ENCODE measurements around the gene RPS8.
"Not testable (repeated sequence)": the region's sequence is repeated elsewhere in the genome, so short reads cannot be mapped to it uniquely, and the experiment has no call there.

Gene RPS8

DNA sequence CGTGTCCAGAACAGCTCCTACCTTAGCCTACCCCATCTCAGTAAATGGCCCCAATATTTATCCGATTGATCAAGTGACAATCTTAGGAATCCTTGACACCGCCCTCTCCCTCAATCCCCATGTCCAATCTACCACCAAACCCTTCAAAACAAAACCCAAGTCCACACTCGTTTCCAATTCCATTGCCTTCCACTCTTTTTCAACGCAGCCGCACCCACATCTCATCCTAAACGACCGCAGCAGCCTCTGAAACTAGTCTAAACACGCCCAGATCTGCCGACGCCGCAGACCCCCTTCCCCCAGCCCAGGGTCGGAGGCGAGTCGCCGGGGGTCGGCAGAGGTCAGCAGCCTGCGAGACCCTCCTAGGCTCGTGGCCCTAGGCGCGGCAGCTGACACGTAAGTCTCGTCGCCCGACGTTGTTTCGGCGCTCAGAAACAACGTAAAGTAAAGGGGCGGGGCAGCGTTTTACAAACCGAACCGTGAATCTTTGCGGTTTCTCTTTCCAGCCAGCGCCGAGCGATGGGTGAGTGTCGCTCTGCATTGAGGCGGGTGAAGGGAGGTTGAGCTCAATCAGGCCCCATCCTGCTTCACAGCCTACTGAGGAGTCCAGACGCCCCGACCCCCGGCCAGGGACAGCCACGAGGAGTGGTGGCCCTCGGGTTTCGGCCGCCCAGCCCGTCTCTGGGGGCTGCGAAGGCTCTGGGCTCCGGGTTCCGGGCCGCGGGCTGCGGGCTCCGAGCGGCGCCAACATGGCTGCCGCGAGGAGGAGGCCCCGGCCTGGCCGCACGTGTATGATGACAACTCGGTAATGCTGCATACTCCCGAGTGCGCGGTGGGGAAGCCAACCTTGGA is at the start of gene RPS8:
RPS8 (plus strand) TSS at position 463 of the 852 bp plus-strand sequence; CDS start at position 520, 57 bp downstream.
- no peak for TF ChIP-seq ZNF274 (IDR thresholded peaks at IDR 0.05; ENCODE audit: low read depth, low read length)
- peak within 1 kb of the TSS; percentile 90 for H3K4me3 ChIP-seq (ENCODE audit: low read length)

DNA sequence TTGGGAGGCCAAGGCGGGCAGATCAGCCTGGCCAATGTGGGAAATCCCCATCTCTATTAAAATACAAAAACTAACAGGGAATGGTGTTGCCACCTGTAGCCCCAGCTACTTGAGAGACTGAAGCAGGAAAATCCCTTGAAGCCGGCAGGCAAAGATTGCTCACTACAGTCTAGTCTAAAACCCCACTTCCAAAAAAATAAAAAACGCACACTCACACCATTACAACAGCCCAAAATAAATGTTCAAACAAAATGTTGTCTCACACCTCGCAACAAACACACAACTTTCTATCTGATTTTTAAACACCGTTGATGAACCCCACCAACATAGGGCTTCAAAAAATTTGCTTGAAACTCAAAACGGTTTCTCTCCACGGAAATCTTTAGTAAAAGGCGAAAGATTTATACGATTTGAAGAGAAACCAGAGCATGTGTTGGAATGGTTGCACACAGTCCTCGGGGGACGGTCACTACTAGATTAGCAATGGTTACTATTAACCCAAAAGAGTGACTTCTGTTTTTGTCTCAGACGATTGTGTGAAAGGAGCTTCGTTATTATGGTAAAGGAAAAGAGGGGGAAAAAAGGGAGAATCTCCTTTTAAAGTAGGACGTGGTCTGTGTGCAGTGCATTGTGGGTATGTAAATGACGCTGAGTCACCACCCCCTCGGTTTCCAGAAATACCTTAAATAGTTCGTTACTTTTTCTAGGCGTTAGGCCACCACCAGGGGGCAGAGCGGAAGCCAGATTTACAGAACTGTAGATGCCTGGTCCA is 44.4 kb upstream of the RPS8 start, which contains the start of gene RNU5D-1:
RNU5D-1 (minus strand) TSS at position 430 of the 772 bp plus-strand sequence.
- H3K4me3 ChIP-seq (ENCODE audit: low read length), result no peak within 1 kb of the TSS

DNA sequence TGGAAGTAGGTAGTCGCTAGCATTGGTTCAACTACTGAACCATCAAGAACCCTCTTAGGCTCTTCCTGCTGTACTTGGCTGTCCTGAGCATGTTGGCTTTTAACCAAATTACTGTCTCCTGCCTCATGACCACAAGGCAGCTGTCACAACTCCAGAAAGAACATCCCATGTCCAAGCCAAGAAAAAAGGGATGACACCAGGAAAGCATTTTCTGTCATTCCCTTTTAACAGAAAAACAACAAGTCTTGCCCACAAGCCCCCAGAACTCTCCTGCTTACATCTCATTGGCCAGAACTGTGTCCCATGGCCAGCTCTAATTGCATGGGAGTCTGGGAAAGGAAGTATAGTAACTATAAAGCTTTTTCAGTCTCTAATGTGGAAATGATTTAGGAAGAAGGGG is 42.0 kb upstream of the RPS8 start:
- TF ChIP-seq ZNF274 (IDR thresholded peaks at IDR 0.05; ENCODE audit: low read depth, low read length), result no peak
- H3K4me3 ChIP-seq (ENCODE audit: low read length), result no peak overlapping the region

More for the DNA sequence above, 44.4 kb upstream of the RPS8 start, which contains the start of gene RNU5D-1:
- no peak for TF ChIP-seq ZNF274 (IDR thresholded peaks at IDR 0.05; ENCODE audit: low read depth, low read length)

DNA sequence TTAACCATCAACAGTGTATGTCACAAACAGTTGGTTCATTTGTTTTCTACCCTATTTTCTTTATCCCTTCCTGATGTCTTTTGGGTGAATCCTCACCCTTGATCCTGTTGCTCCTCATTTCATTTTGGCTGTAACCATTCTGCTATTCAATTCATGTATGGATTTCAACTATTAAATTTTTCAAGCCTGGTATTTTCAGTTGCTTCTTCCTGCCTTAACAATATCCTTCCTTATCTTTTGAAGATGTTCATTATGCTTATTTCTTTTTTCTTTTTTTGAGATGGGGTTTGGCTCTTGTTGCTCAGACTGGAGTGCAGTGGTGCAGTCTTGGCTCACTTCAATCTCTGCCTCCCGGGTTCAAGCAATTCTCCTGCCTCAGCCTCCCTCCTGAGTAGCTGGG is 41.6 kb upstream of the RPS8 start:
- no peak for TF ChIP-seq ZNF274 (IDR thresholded peaks at IDR 0.05; ENCODE audit: low read depth, low read length)
- no peak overlapping the region for H3K4me3 ChIP-seq (ENCODE audit: low read length)

DNA sequence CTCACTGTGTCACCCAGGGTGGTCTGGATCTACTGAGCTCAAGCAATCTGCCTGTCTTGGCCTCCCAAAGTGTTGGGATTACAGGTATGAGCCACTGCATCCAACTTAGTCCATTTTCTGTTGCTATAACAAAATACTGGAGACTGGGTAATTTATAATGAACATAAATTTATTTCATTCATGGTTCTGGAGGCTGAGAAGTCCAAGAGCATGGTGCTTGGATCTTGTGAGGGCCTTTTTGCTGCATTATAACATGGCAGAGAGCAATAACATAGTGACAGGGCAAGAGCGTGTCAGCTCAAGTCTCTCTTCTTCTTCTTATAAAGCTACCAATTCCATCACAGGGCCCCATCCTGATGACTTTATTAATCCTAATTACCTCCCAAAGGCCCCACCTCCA is 39.3 kb upstream of the RPS8 start:
- TF ChIP-seq ZNF274 (IDR thresholded peaks at IDR 0.05; ENCODE audit: low read depth, low read length), result no peak

DNA sequence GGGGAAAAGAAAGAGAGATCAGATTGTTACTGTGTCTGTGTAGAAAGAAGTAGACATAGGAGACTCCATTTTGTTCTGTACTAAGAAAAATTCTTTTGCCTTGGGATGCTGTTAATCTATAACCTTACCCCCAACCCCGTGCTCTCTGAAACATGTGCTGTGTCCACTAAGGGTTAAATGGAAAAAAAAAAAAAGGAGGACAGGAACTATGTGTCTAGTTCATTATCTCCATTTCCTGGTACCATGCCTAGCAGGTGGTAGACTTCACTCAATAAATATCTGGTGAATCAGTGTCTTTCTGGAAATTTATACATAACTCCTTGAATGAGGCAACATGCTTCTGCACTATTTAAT is 36.4 kb upstream of the RPS8 start:
- H3K4me3 ChIP-seq (ENCODE audit: low read length), result peak overlapping the region; percentile 87

More for the DNA sequence above, 39.3 kb upstream of the RPS8 start:
- H3K4me3 ChIP-seq (ENCODE audit: low read length), result no peak overlapping the region

DNA sequence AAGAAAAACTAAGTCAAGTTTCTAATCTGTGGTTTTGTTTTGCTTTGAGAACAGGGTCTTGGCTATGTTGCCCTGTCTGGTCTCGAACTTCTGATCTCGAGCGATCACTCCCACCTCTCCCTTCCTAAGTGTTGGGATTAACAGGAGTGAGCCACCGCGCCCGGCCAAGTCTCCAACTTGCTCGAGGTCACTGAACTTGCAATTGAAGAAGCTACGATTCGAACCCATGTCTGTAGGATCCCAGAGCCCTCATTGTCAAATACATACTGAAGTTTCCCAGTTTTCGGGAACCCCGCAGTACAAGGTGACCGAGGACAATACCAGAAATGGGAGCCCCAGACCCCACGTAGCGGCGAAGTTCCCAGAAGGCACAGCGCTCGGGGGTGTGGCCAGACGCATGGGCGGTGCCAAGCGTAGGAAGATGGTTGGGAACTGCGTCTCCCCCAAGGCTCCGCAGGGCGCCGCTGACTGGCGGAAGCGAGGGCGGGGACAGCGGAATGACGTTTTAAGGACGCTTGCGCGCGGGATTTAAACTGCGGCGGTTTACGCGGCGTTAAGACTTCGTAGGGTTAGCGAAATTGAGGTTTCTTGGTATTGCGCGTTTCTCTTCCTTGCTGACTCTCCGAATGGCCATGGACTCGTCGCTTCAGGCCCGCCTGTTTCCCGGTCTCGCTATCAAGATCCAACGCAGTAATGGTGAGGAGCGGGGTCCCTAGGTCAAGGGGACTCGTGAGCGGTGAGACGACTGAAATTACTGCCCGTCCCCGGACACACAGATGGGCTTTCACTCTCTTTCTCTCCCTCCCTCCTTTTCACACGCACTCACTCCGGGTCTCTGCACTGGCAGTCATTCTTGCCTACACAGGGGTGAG is 35.8 kb upstream of the RPS8 start, which contains the start of gene KIF2C:
KIF2C (plus strand) TSS at position 531 of the 872 bp plus-strand sequence; CDS start at position 627, 96 bp downstream.
- no peak for TF ChIP-seq ZNF274 (IDR thresholded peaks at IDR 0.05; ENCODE audit: low read depth, low read length)

DNA sequence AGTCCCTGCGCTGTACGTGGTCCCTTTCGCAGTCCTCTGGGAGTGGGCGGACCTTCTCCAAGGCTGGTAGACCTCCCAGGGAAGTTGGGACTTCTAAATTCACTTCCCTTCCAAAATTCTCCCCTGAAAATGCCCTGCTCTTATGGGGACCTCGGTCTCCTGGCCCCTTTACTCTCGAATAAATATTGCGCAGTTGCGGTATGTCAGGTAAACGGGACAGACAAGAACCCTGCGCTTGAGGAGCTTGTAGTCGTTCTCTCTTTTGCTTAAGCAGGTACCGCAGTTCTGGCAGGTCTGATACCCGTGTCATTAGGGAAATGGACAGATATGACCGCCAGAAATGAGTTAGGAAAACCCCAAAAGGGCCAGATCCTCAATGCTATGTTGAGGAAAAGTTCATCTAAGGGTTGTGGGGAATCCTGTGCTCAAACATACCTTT is 35.1 kb upstream of the RPS8 start:
- peak overlapping the region; percentile 93 for H3K4me3 ChIP-seq (ENCODE audit: low read length)
- TF ChIP-seq ZNF274 (IDR thresholded peaks at IDR 0.05; ENCODE audit: low read depth, low read length), result no peak

More for the DNA sequence above, 35.8 kb upstream of the RPS8 start, which contains the start of gene KIF2C:
- peak within 1 kb of the TSS; percentile 93 for H3K4me3 ChIP-seq (ENCODE audit: low read length)

DNA sequence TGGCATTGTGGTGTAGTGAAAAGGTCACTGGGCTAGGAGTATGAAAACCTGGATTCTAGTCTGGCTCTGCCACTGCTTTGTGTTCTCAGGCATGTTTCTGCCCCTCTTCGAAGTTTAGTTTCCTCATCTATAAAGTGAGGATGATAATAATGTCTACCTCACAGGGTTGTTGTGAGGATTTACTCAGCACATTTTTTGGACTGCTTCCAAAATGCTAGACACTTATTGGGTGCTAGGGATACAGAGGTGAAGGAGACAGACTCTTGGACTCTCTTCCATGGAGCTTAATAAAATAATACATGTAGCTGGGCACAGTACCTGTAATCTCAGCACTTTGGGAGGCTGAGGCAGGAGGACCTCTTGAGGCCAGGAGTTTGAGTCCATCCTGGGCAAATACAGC is 32.1 kb upstream of the RPS8 start:
- no peak for TF ChIP-seq ZNF274 (IDR thresholded peaks at IDR 0.05; ENCODE audit: low read depth, low read length)
- H3K4me3 ChIP-seq (ENCODE audit: low read length), result no peak overlapping the region

DNA sequence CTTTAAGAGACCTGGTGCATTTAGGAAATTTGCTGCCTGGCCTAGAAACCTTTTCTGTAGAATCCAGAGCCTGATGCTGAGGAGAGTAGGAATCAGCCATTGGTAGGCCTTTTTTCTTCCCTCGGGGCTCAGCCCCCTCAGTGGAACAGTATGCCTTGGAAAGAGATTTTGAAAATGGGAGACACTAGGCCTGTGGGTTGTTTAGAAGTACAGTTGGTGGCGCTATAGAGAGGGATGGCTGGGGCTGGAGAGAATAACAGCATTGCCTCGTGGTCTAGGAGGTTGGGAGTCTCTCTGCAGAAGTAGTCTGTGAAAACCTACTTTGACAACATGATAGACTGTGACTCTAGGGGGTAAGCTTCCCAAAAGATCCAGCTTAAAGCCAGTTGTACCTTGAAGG is 27.5 kb upstream of the RPS8 start:
- no peak overlapping the region for H3K4me3 ChIP-seq (ENCODE audit: low read length)
- TF ChIP-seq ZNF274 (IDR thresholded peaks at IDR 0.05; ENCODE audit: low read depth, low read length), result no peak

DNA sequence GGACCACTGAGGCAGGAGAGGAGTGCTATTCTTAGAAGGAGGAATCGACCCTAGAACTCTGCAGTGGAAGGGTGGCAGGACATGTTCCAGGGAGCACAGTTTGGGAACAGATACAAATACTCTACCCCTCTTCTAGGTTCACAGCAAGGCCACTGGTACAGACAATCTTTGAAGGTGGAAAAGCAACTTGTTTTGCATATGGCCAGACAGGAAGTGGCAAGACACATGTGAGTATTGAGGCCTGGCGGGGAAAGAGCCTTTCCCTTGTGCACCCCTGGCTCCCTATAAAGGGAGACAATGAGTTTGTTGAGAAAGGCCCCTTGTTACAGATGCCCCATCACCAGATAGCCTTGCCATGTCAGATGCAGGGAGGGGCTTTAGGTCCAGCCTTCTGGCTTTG is 17.9 kb upstream of the RPS8 start:
- no peak for TF ChIP-seq ZNF274 (IDR thresholded peaks at IDR 0.05; ENCODE audit: low read depth, low read length)
- no peak overlapping the region; the same call in 1 of the 2 replicates for H3K4me3 ChIP-seq (ENCODE audit: low read length)

DNA sequence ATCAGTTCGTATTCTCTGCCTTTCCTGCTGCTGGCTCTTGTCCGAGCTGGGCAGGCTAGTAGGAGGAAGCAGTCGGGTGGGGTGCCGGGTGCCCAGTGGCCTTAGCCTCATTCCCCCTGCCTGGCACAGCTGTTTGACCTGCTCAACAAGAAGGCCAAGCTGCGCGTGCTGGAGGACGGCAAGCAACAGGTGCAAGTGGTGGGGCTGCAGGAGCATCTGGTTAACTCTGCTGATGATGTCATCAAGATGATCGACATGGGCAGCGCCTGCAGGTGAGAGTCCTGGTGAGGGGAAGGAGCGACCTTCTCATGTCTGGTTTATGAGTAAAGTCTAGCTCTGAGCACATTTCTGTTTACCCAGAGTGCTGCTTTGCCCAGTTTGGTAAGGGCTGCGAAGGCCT is 16.3 kb upstream of the RPS8 start:
- no peak for TF ChIP-seq ZNF274 (IDR thresholded peaks at IDR 0.05; ENCODE audit: low read depth, low read length)
- H3K4me3 ChIP-seq (ENCODE audit: low read length), result no peak overlapping the region

DNA sequence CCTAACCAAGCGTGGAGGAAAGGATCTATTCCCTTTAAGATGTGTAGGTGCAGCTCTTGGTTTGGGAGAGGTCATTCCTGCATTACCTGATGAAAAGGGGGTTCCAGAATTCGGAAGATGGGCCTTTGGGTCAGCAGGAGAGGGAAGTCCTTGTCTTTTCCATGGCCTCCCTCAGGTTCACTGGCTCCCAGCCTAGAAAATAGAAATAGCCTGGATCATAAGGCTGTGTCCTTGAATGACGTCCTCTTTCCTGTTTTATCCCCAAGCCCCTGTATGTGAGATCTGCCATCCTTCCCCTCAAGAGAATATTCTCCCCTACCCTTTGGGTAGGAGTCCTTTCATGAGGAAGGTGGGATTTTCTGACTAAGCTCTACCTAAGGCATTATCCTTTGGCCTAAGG is 14.5 kb upstream of the RPS8 start:
- no peak for TF ChIP-seq ZNF274 (IDR thresholded peaks at IDR 0.05; ENCODE audit: low read depth, low read length)

DNA sequence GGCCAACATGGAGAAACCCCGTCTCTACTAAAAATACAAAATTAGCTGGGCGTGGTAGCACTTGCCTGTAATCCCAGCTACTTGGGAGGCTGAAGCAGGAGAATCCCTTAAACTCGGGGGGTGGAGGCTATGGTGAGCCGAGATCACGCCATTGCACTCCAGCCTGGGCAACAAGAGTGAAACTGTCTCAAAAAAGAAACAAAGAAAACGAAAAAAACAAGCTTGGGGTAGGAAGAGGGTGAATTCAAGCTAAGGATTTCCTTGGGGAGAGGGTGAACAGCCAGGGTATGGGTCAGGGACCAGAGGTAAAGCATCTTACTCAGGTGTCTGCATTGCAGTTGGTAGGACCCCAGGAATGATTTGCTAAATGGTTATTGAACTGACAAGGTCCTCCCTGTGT is 8.9 kb upstream of the RPS8 start:
- H3K4me3 ChIP-seq (ENCODE audit: low read length), result not testable (repeated sequence)

More for the DNA sequence above, 14.5 kb upstream of the RPS8 start:
- H3K4me3 ChIP-seq (ENCODE audit: low read length), result no peak overlapping the region

All from GM08714 (cell line).